ENCODE measurements around the gene ARMC5.

ARMC5 gene

DNA sequence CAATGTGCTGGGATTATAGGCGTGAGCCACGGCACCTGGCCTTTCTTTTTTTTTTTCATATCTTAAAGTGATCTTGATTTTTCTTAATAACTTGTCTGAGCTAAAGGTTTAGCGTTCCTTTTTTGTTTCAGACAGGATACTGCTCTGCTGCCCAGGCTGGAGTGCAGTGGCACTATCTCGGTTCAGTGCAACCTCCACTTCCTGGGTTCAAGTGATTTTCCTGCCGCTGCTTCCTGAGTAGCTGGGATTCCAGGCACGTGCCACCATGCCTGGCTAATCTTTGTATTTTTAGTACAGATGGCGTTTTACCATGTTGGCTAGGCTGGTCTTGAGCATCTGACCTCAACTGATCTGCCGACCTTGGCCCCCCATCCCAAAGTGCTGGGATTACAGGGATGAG, 44.9 kb downstream of the ARMC5 start:
- DNase-seq, result no peak

DNA sequence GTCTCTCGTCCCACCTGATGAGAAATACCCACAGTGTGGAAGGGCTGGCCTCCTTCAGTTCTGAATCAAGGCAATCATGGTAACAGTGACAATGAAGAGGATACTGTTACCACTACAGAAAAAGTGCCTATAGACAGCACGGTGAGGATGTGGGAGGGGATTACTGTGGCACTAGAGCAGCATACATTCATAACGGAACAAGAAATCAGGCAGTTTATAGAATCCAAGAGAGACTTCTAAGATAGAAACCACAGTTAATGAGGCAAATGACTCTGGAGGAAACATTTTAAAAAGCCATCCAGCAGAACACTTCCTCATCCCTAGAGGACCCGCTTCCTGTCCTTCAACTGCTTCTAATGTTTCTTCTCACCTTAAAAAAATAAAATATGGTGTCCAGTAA, 46.2 kb downstream of the ARMC5 start:
- no peak for DNase-seq

DNA sequence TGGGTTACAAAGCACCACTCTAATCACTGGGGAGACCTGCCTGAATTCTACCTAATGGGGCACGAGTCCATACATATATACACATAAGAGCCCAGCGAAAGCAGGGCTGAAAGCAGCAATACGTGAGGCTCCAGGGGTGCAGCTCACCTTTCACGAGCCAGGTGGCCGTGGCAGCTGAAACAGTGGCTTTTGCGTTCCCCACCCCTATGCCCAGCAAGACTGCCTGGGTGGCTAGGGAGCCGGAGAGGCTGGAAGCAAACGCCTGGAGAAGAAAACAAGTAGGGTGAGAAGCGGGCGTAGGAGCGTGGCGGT, 48.3 kb downstream of the ARMC5 start:
- no peak for DNase-seq

DNA sequence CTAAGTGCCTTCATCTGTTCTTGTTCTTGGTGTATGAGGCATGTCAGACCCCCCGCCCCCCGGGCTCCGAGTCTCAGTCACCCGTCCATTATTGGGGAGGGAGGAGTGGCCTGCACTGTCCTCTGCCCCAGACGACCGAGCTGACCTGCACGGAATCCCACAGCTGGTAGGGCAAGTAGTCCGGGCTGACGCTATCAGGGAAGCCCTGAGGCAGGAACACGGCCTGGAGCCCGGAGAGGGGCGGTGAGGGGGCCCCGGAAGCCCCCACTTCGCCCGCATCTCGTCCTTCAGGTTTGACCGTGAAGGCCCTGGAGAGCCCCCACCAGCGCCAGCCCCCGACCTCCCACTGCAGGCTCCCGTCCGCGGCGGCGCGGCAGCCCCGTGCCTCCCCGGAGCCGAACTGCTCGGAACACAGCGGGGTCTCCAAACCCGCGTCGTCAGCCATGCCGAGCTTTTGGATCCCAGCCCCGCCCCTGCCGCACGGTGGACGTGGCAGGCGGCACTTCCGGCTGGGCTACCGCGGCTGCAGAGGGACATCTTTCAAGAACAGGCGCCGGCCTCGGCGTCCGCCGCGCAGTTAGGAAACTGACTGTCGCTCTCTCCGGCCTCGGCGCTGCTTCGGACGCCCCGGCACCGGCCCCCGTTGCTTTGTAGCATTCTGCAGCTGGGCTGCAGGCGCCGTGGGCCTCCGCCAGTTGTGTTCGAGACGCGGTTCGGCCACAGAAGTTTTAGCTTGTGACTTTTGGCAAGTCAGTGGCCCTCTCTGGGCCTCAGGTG, 48.8 kb downstream of the ARMC5 start, which contains the start of gene RUSF1:
Gene RUSF1, minus strand, starts transcription at position 463 of the 777 bp plus-strand sequence. Its CDS starts 18 bp downstream, at position 445.
- peak; percentile 96 for DNase-seq

DNA sequence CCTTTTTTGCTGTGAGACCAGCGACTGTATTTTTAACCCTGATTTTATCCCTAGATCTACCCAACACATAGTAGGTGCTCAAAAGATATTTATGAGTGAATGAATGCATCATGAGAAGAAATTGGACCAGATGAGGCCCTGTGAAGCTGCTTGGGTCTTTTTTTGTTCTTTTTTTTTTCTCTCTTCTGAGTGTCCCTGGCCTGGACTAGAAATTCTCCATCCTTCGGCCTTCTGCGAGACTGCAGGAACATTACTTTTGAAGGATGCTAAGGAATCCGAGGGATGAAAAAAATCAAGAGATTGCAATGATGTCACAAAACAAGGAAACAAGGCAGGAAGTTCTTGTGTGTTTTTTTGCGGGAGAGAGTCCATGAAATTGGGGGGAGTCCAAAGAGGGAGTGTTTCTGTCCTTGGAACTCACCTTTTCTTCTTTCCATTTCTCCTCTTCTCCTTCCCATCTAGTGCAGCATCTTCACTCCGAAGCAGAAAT, 49.5 kb downstream of the ARMC5 start:
- DNase-seq, result no peak

DNA sequence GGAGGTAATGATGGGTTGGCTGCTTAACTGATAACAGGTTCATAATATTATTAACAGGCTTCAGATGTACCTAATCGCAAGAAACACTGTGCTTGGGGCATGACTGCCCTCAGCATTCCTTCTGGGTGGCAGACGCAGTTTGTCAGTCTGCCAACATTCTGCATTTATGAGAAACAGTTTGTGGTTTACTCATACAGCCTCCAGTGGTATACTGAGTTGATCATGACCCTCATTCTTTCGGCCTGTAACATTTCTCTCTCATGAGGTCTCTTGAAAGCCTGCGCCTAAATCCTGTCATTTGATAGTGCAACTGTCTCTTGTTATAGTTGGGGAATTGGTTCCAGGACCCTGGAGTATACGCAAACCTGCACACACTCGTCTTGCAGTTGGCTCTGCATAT, 53.8 kb downstream of the ARMC5 start:
- DNase-seq, result no peak

DNA sequence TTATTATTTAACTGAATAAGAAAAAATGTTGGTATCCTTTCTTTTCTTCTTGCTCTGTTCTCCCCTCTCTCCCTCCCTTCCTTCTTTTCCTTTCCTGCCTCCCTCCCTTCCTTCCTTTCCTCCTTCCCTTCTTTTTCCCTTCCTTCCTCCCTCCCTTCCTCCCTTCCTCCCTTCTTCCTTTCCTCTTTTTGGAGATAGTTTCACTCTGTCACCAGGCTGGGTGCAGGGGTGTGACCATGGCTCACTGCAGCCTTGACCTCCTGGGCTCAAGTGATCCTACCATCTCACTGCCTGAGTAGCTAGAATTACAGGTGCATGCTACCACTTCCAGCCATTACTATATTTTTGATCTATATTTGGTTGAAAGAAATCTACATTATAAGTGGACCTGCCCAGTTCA, 54.6 kb downstream of the ARMC5 start:
- DNase-seq, result no peak

Measured in right hindlimb (tissue), 1 donor.